Liver (tissue), 9 donors: ENCODE measurements around the gene NCOR2. TPM values are rescaled to one million over a fixed set of nuclear protein-coding genes. Genes with fewer than 3 reads are reported as not detected.

Experiments used
- DNase-seq: peaks from one replicate; pipeline ENCODE4 v3.0.0-alpha.2; 2017; ENCODE audit warnings: low spot score
- H3K27ac ChIP-seq, 2 donors: one replicate each; pipeline ENCODE4 v1.7.0; 2013; ENCODE audit warnings: inconsistent platforms in 2 of 2, low read length in 2 of 2, control low read depth in 1 of 2, low read depth in 1 of 2, mild to moderate bottlenecking in 1 of 2
- H3K27me3 ChIP-seq, 4 donors: one replicate each; pipeline versions ENCODE4 v1.6.1 to v1.7.0; 2013; ENCODE audit warnings: low read length in 3 of 4, inconsistent platforms in 1 of 4, mild to moderate bottlenecking in 1 of 4, moderate library complexity in 1 of 4; ENCODE audit not compliant: control insufficient read depth in 4 of 4, insufficient read depth in 4 of 4
- H3K36me3 ChIP-seq, 4 donors: one replicate each; pipeline versions ENCODE4 v1.6.1 to v1.7.0; 2013; ENCODE audit warnings: low read length in 3 of 4, mild to moderate bottlenecking in 3 of 4, low read depth in 1 of 4, moderate library complexity in 1 of 4; ENCODE audit not compliant: control insufficient read depth in 4 of 4, insufficient read depth in 3 of 4
- H3K4me1 ChIP-seq, 4 donors: one replicate each; pipeline versions ENCODE4 v1.6.1 to v1.7.0; 2013; ENCODE audit warnings: low read length in 3 of 4, mild to moderate bottlenecking in 3 of 4, moderate library complexity in 1 of 4; ENCODE audit not compliant: control insufficient read depth in 4 of 4, insufficient read depth in 4 of 4
- H3K4me3 ChIP-seq, 3 donors: one replicate each; pipeline versions ENCODE4 v1.6.1 to v1.7.0; 2013; ENCODE audit warnings: low read length in 3 of 3, control low read depth in 1 of 3, low read depth in 1 of 3, mild to moderate bottlenecking in 1 of 3
- H3K9ac ChIP-seq, 2 donors: one replicate each; pipeline ENCODE4 v1.7.0; 2013; ENCODE audit warnings: low read length in 2 of 2, mild to moderate bottlenecking in 2 of 2, moderate library complexity in 2 of 2, control low read depth in 1 of 2, low read depth in 1 of 2
- H3K9me3 ChIP-seq, 4 donors: one replicate each; pipeline versions ENCODE4 v1.6.1 to v1.7.0; 2013; ENCODE audit warnings: low read length in 3 of 4; ENCODE audit not compliant: control insufficient read depth in 4 of 4
- EGR1 ChIP-seq, 2 donors: IDR thresholded peaks; 2 replicates each; pipeline ENCODE4 v1.6.1; 2016 to 2018; ENCODE audit warnings: antibody characterized with exemption in 2 of 2, low read depth in 2 of 2
- FOXA2 ChIP-seq: IDR thresholded peaks from 2 replicates; pipeline ENCODE4 v1.6.1; 2016; ENCODE audit warnings: antibody characterized with exemption
- GABPA ChIP-seq, 2 donors: IDR thresholded peaks in 1 of 2; conservative IDR thresholded peaks in 1 of 2; 2 replicates each; pipeline ENCODE4 v1.6.1; 2016; ENCODE audit warnings: antibody characterized with exemption in 2 of 2, mild to moderate bottlenecking in 1 of 2, moderate library complexity in 1 of 2
- HNF4G ChIP-seq: IDR thresholded peaks from 2 replicates; pipeline ENCODE4 v1.6.1; 2016; ENCODE audit warnings: antibody characterized with exemption
- JUND ChIP-seq, 2 donors: IDR thresholded peaks; 2 replicates each; pipeline ENCODE4 v1.6.1; 2016; ENCODE audit warnings: antibody characterized with exemption in 2 of 2
- RAD21 ChIP-seq, 2 donors: IDR thresholded peaks; 2 replicates each; pipeline ENCODE4 v1.6.1; 2016; ENCODE audit warnings: antibody characterized with exemption in 2 of 2, mild to moderate bottlenecking in 2 of 2
- SP1 ChIP-seq: IDR thresholded peaks from 2 replicates; pipeline ENCODE4 v1.6.1; 2018; ENCODE audit warnings: antibody characterized with exemption, mild to moderate bottlenecking
- YY1 ChIP-seq: IDR thresholded peaks from 2 replicates; pipeline ENCODE4 v1.6.1; 2016; ENCODE audit warnings: antibody characterized with exemption, mild to moderate bottlenecking
- WGBS: extraction: QIAGEN DNeasy Blood & Tissue Kit; methylation state at CpG from one replicate; pipeline ENCODE4 v1.1.7; 2013; 5-methylcytosine and 5-hydroxymethylcytosine counted together
- polyA plus RNA-seq, 2 donors: library from polyadenylated mRNA; stranded (reverse) in 1 of 2; unstranded in 1 of 2; fragments of 200-250 nt in 1 of 2; fragments of >200 nt in 1 of 2; fragmentation: Nextera tagmentation in 1 of 2; extraction: Ambion mirVana in 1 of 2; gene quantifications; one replicate each; pipeline versions ENCODE4 v1.2.1 to v1.2.3, GENCODE V29; 2013 to 2015
- total RNA-seq, 2 donors: library from RNA; depleted of rRNA; stranded (reverse); fragments of >200 nt; gene quantifications; one replicate each; pipeline ENCODE4 v1.2.3, GENCODE V29; 2014
- TF ChIP-seq, protein P1 (sequence below): IDR thresholded peaks from 2 replicates; pipeline ENCODE4 v1.6.1; 2016; ENCODE audit warnings: antibody characterized with exemption
- TF ChIP-seq, protein P2 (sequence below): IDR thresholded peaks from 2 replicates; pipeline ENCODE4 v1.6.1; 2016; ENCODE audit warnings: antibody characterized with exemption
- TF ChIP-seq, protein P3 (sequence below): IDR thresholded peaks from 2 replicates; pipeline ENCODE4 v1.6.1; 2016; ENCODE audit warnings: antibody characterized with exemption, mild to moderate bottlenecking
- TF ChIP-seq, protein P4 (sequence below): fragments of 150-350 bp; IDR thresholded peaks from 2 replicates; pipeline ENCODE4 v1.5.1; 2017; ENCODE audit warnings: improper control_type of control experiment, low read depth, low read length; ENCODE audit not compliant: missing input control
- TF ChIP-seq, protein P5 (sequence below): IDR thresholded peaks from 2 replicates; pipeline ENCODE4 v1.6.1; 2016; ENCODE audit warnings: antibody characterized with exemption
- donor health status: healthy.
- donor health status: healthy.
- donor health status: healthy.
- donor health status: healthy.
- donor health status: healthy.

NCOR2 gene
- total and polyA plus RNA-seq, 4 donors: 7.9 to 31.6 (median 18.1) TPM

DNA sequence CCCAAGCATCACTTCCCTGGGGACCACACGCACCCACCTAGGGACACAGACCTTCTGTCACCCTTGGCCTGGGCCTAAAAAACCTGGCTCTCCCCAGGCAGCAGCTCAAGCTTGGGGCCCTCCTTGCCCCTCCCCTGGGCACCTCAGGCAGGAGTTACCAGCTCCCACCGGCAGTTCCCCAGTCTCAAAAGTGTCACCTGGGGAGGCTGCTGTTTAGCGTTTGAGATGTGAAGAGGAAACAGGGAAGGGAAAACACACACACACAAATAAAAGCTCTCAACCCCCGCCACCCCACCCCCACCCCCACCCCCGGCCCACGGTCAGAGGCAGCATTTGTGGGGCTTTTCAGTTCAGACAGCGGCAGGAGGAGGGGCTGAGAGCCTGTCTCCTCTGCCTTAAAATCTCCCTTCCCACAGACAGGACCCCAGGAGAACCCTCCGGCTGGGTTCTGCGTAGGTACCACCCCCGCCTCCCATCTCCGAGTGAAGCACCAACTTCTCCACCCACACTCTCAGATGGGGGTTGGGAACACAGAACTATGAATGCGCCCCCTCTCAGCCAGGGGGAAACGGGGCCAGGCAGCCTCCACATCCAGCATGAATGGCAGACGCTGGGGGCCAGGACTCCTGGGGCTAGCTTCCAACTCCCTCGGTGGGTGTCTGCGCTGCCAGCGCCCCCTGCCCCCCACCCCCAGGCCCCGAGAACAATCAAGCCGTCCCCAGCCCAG is 3.0 kb downstream of the NCOR2 start:
- peaks cover 13 to 24% (median 19%) of the 10 kb centered on the region in 4 donors for H3K4me1 ChIP-seq
- 47% methylated on average over 19 of the region's 19 CpGs for WGBS
- no peak overlapping the region for H3K27ac ChIP-seq
- no peaks in the 10 kb centered on the region for H3K36me3 ChIP-seq
- H3K9ac ChIP-seq: no peak overlapping the region
- no peaks in the 10 kb centered on the region for H3K9me3 ChIP-seq
- no peak for DNase-seq
- no peaks in the 10 kb centered on the region for H3K27me3 ChIP-seq
- H3K4me3 ChIP-seq: no peak overlapping the region
- TF ChIP-seq RAD21 (IDR thresholded peaks at IDR 0.05) (no peak), GABPA (IDR thresholded peaks at IDR 0.05 in 1 of 2, conservative IDR thresholded peaks at IDR 0.05 in 1 of 2) (no peak), EGR1 (IDR thresholded peaks at IDR 0.05; ENCODE audit: low read depth in 2 of 2) (no peak), JUND (IDR thresholded peaks at IDR 0.05) (no peak)
- TF ChIP-seq, protein P1, sequence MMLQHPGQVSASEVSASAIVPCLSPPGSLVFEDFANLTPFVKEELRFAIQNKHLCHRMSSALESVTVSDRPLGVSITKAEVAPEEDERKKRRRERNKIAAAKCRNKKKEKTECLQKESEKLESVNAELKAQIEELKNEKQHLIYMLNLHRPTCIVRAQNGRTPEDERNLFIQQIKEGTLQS: no peak
- TF ChIP-seq, protein P2, sequence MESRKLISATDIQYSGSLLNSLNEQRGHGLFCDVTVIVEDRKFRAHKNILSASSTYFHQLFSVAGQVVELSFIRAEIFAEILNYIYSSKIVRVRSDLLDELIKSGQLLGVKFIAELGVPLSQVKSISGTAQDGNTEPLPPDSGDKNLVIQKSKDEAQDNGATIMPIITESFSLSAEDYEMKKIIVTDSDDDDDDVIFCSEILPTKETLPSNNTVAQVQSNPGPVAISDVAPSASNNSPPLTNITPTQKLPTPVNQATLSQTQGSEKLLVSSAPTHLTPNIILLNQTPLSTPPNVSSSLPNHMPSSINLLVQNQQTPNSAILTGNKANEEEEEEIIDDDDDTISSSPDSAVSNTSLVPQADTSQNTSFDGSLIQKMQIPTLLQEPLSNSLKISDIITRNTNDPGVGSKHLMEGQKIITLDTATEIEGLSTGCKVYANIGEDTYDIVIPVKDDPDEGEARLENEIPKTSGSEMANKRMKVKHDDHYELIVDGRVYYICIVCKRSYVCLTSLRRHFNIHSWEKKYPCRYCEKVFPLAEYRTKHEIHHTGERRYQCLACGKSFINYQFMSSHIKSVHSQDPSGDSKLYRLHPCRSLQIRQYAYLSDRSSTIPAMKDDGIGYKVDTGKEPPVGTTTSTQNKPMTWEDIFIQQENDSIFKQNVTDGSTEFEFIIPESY: no peak

DNA sequence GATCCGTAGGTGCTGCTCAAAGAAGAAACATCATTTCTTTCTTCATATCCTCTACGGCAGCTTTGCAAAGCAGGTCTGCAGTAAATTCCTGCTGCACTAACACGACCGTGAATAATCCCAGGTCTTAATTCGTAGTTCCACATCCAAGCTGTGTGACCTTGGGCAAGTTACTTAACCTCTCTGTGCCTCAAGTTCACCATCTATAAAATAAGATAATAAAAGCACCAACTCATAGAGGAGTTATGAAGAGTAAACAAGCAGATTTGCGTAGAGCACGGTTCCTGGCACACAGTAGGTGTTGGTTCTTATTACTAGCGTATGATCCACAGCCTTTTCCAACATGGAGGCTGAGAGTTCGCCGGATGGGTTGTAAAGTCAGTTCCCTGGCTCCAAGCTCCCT is 3.6 kb downstream of the NCOR2 start:
- Histone ChIP-seq H3K4me3 (no peak overlapping the region), H3K4me1 (peaks cover 13 to 24% (median 19%) of the 10 kb centered on the region in 4 donors), H3K9ac (no peak overlapping the region), H3K9me3 (no peaks in the 10 kb centered on the region), H3K36me3 (no peaks in the 10 kb centered on the region), H3K27me3 (no peaks in the 10 kb centered on the region), H3K27ac (no peak overlapping the region)
- DNase-seq: no peak
- WGBS: 94% methylated on average over 10 of the region's 10 CpGs
- TF ChIP-seq HNF4G: no peak
- TF ChIP-seq, protein P3, sequence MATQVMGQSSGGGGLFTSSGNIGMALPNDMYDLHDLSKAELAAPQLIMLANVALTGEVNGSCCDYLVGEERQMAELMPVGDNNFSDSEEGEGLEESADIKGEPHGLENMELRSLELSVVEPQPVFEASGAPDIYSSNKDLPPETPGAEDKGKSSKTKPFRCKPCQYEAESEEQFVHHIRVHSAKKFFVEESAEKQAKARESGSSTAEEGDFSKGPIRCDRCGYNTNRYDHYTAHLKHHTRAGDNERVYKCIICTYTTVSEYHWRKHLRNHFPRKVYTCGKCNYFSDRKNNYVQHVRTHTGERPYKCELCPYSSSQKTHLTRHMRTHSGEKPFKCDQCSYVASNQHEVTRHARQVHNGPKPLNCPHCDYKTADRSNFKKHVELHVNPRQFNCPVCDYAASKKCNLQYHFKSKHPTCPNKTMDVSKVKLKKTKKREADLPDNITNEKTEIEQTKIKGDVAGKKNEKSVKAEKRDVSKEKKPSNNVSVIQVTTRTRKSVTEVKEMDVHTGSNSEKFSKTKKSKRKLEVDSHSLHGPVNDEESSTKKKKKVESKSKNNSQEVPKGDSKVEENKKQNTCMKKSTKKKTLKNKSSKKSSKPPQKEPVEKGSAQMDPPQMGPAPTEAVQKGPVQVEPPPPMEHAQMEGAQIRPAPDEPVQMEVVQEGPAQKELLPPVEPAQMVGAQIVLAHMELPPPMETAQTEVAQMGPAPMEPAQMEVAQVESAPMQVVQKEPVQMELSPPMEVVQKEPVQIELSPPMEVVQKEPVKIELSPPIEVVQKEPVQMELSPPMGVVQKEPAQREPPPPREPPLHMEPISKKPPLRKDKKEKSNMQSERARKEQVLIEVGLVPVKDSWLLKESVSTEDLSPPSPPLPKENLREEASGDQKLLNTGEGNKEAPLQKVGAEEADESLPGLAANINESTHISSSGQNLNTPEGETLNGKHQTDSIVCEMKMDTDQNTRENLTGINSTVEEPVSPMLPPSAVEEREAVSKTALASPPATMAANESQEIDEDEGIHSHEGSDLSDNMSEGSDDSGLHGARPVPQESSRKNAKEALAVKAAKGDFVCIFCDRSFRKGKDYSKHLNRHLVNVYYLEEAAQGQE: no peak
- TF ChIP-seq, protein P2: no peak
- TF ChIP-seq, protein P4, sequence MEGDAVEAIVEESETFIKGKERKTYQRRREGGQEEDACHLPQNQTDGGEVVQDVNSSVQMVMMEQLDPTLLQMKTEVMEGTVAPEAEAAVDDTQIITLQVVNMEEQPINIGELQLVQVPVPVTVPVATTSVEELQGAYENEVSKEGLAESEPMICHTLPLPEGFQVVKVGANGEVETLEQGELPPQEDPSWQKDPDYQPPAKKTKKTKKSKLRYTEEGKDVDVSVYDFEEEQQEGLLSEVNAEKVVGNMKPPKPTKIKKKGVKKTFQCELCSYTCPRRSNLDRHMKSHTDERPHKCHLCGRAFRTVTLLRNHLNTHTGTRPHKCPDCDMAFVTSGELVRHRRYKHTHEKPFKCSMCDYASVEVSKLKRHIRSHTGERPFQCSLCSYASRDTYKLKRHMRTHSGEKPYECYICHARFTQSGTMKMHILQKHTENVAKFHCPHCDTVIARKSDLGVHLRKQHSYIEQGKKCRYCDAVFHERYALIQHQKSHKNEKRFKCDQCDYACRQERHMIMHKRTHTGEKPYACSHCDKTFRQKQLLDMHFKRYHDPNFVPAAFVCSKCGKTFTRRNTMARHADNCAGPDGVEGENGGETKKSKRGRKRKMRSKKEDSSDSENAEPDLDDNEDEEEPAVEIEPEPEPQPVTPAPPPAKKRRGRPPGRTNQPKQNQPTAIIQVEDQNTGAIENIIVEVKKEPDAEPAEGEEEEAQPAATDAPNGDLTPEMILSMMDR: no peak
- no peak for TF ChIP-seq YY1
- no peak for TF ChIP-seq RAD21 (IDR thresholded peaks at IDR 0.05)
- TF ChIP-seq SP1: no peak
- TF ChIP-seq, protein P5, sequence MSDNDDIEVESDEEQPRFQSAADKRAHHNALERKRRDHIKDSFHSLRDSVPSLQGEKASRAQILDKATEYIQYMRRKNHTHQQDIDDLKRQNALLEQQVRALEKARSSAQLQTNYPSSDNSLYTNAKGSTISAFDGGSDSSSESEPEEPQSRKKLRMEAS: no peak
- TF ChIP-seq JUND (IDR thresholded peaks at IDR 0.05): no peak
- TF ChIP-seq, protein P1: no peak
- no peak for TF ChIP-seq FOXA2
